SK-N-SH (cell line): ENCODE measurements around the gene C16orf95. TPM values are rescaled to one million over a fixed set of nuclear protein-coding genes. Genes with fewer than 3 reads are reported as not detected.

Experiments used
- CTCF ChIA-PET: fragments of 300-600, 350-600 bp; formaldehyde crosslinking; extraction: SDS; loops from one replicate; lab custom pipeline; 2021; lab: Yijun Ruan, JAX
- POLR2A ChIA-PET: fragments of 350-600 bp; sonication (Branson Sonifier 250); formaldehyde crosslinking; extraction: SDS; loops from one replicate; lab custom pipeline; 2020; ENCODE audit warnings: antibody characterized with exemption, inconsistent platforms; lab: Yijun Ruan, JAX
- DNase-seq: peaks from one replicate; pipeline ENCODE4 v3.0.0; 2012
- H2AFZ ChIP-seq: fragments of 200-600 bp; sonication (generic); 2 replicates; pipeline ENCODE4 v1.8.1; 2016; ENCODE audit warnings: antibody characterized with exemption, mild to moderate bottlenecking, low read depth
- H3F3A ChIP-seq: fragments of 200-600 bp; sonication (generic); replicated peaks from 2 replicates; pipeline ENCODE3; 2016; ENCODE audit warnings: antibody characterized with exemption, mild to moderate bottlenecking; ENCODE audit not compliant: insufficient read depth
- H3K27ac ChIP-seq, 2 experiments: fragments of 200-500 bp in 1 of 2; fragments of 200-600 bp in 1 of 2; sonication (Bioruptor generic) in 1 of 2; sonication (generic), shearing (Covaris generic) in 1 of 2; 2 replicates each; pipeline versions ENCODE4 v1.5.1 to v1.6.1; 2014 to 2016; ENCODE audit warnings: low read depth in 2 of 2, inconsistent platforms in 1 of 2, low read length in 1 of 2, mild to moderate bottlenecking in 1 of 2, mixed read lengths in 1 of 2
- H3K27me3 ChIP-seq: fragments of 200-600 bp; sonication (generic), shearing (Covaris generic); 2 replicates; pipeline ENCODE4 v1.6.1; 2016; ENCODE audit warnings: mixed run types; ENCODE audit not compliant: insufficient read depth
- H3K36me3 ChIP-seq, 2 experiments: fragments of 200-500 bp in 1 of 2; fragments of 200-600 bp in 1 of 2; sonication (Bioruptor generic) in 1 of 2; sonication (generic) in 1 of 2; replicated peaks in 1 of 2; 2 replicates each; pipeline versions ENCODE3 to v1.5.1; 2014 to 2016; ENCODE audit warnings: low read length in 1 of 2, mild to moderate bottlenecking in 1 of 2; ENCODE audit not compliant: insufficient read depth in 2 of 2, control insufficient read depth in 1 of 2
- H3K4me1 ChIP-seq, 2 experiments: fragments of 200-500 bp in 1 of 2; fragments of 200-600 bp in 1 of 2; sonication (Bioruptor generic) in 1 of 2; sonication (generic), shearing (Covaris generic) in 1 of 2; 2 replicates each; pipeline versions ENCODE4 v1.5.1 to v1.6.1; 2014 to 2016; ENCODE audit warnings: low read depth in 1 of 2, low read length in 1 of 2, mixed run types in 1 of 2; ENCODE audit not compliant: insufficient read depth in 2 of 2, control insufficient read depth in 1 of 2
- H3K4me2 ChIP-seq: fragments of 200-600 bp; sonication (generic), shearing (Covaris generic); 2 replicates; pipeline ENCODE4 v1.6.1; 2017; ENCODE audit warnings: mixed run types
- H3K4me3 ChIP-seq, 2 experiments: fragments of 200-500 bp in 1 of 2; fragments of 200-600 bp in 1 of 2; sonication (Bioruptor generic) in 1 of 2; sonication (generic), shearing (Covaris generic) in 1 of 2; 2 replicates each; pipeline versions ENCODE4 v1.5.1 to v1.8.1; 2014 to 2016; ENCODE audit warnings: low read depth in 2 of 2, inconsistent platforms in 1 of 2, low read length in 1 of 2, mild to moderate bottlenecking in 1 of 2, mixed read lengths in 1 of 2, moderate library complexity in 1 of 2
- H3K79me2 ChIP-seq: fragments of 200-600 bp; sonication (generic); 2 replicates; pipeline ENCODE4 v1.8.1; 2017; ENCODE audit warnings: mild to moderate bottlenecking; ENCODE audit not compliant: insufficient read depth
- H3K9ac ChIP-seq: fragments of 200-600 bp; sonication (generic); 2 replicates; pipeline ENCODE4 v1.6.1; 2017; ENCODE audit warnings: mixed run types
- H3K9me2 ChIP-seq: fragments of 200-600 bp; sonication (generic); 2 replicates; pipeline ENCODE4 v1.6.1; 2017; ENCODE audit warnings: mixed run types
- H3K9me3 ChIP-seq: fragments of 200-600 bp; sonication (generic); 2 replicates; pipeline ENCODE4 v1.6.1; 2017; ENCODE audit warnings: mixed run types, mild to moderate bottlenecking, moderate library complexity
- H4K20me1 ChIP-seq: fragments of 200-600 bp; sonication (generic); 2 replicates; pipeline ENCODE4 v1.6.1; 2017; ENCODE audit warnings: mild to moderate bottlenecking, mixed run types; ENCODE audit not compliant: insufficient read depth
- ELF1 ChIP-seq: IDR thresholded peaks from 2 replicates; pipeline ENCODE4 v1.4.0; 2012
- EP300 ChIP-seq, 2 experiments: IDR thresholded peaks; 2 replicates each; pipeline versions ENCODE4 v1.4.0 to v1.6.1; 2012; ENCODE audit warnings: borderline replicate concordance in 1 of 2, low read depth in 1 of 2, low read length in 1 of 2
- EZH2phosphoT487 ChIP-seq: fragments of 200-600 bp; sonication (generic); IDR thresholded peaks from 2 replicates; pipeline ENCODE4 v1.6.1; 2017; ENCODE audit warnings: low read depth, mixed run types, mild to moderate bottlenecking, antibody characterized with exemption, moderate library complexity, borderline replicate concordance
- GABPA ChIP-seq: IDR thresholded peaks from 2 replicates; pipeline ENCODE4 v1.4.0; 2012; ENCODE audit warnings: low read depth, mild to moderate bottlenecking
- MXI1 ChIP-seq: IDR thresholded peaks from 2 replicates; pipeline ENCODE4 v1.6.1; 2012; ENCODE audit warnings: mild to moderate bottlenecking, low read depth, low read length, improper control_type of control experiment
- NRF1 ChIP-seq: IDR thresholded peaks from 2 replicates; pipeline ENCODE4 v1.6.1; 2012; ENCODE audit warnings: low read depth, mild to moderate bottlenecking, low read length
- PBX3 ChIP-seq: IDR thresholded peaks from 2 replicates; pipeline ENCODE4; 2012
- RCOR1 ChIP-seq: fragments of 150-350 bp; IDR thresholded peaks from 2 replicates; pipeline ENCODE4 v1.6.1; 2017; ENCODE audit warnings: antibody characterized with exemption, low read length
- REST ChIP-seq: IDR thresholded peaks from 2 replicates; pipeline ENCODE4 v1.6.1; 2012; ENCODE audit warnings: mild to moderate bottlenecking, low read depth, low read length, moderate library complexity
- RXRA ChIP-seq: IDR thresholded peaks from 2 replicates; pipeline ENCODE4 v1.4.0; 2012; ENCODE audit warnings: low read depth, mild to moderate bottlenecking, borderline replicate concordance
- SMC3 ChIP-seq: IDR thresholded peaks from 2 replicates; pipeline ENCODE4 v1.6.1; 2012; ENCODE audit warnings: low read depth, low read length, improper control_type of control experiment
- TCF12 ChIP-seq: IDR thresholded peaks from 2 replicates; pipeline ENCODE4 v1.4.0; 2012
- TEAD4 ChIP-seq: IDR thresholded peaks from 2 replicates; pipeline ENCODE4 v1.4.0; 2012; ENCODE audit warnings: mild to moderate bottlenecking, borderline replicate concordance; ENCODE audit not compliant: insufficient read depth
- YY1 ChIP-seq: IDR thresholded peaks from 2 replicates; pipeline ENCODE4 v1.4.0; 2012; ENCODE audit warnings: low read depth, mild to moderate bottlenecking
- ZBTB33 ChIP-seq: IDR thresholded peaks from 2 replicates; pipeline ENCODE4 v1.4.0; 2012; ENCODE audit warnings: low read depth, borderline replicate concordance
- WGBS: methylation state at CpG from one replicate; pipeline ENCODE4 v1.1.6; 2017; ENCODE audit warnings: low lambda C conversion rate; 5-methylcytosine and 5-hydroxymethylcytosine counted together
- polyA plus RNA-seq, 3 experiments: library from polyadenylated mRNA; depleted of rRNA; stranded (reverse); fragments of >200 nt; gene quantifications; 2 replicates each; pipeline ENCODE4 v1.2.3, GENCODE V29; 2012
- TF ChIP-seq, protein P1 (sequence below): IDR thresholded peaks from 2 replicates; pipeline ENCODE4 v1.4.0; 2012; ENCODE audit warnings: low read depth
- TF ChIP-seq, protein P2 (sequence below): IDR thresholded peaks from 2 replicates; pipeline ENCODE4 v1.4.0; 2012; ENCODE audit warnings: low read depth, borderline replicate concordance

Gene C16orf95
- polyA plus RNA-seq, 1 of the 3 experiments (the other 2 are of a cell fraction) = 5.0 TPM

DNA sequence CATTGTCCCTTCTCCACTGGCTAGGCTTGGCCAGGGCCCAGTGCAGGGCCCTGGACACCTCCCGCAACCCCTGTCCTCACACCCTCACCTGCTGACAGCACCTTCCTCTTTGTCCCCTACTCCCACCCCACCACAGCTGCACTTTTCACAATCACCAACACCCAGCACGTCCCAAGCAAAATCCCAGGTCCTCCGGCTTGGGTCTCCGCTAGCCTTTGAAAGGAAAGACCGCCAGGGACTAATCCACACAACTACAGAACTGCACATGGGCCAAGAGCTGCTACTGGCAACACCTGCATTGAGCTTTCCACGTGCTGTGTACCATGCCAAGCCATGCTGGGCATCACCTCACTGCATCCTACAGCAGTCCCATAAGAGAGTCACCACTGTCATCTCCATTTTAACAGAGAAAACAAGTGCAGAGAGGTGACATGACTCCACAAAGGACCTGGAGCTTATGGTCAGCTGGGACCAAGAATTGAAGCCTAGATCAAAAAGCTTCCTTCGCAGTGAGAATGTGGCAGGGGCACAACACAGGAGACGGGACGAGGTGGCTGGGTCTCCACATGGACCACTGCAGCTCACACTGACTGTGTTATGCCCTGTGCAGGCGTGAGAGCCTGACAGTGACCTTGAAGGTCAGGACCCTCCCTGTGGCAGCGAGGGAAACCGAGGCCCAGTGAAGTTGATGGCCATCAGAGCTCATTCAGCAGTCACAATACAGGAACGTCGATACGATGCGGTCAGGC, 43.8 kb upstream of the C16orf95 start:
- Histone ChIP-seq H3K4me3 (no peak overlapping the region), H3K4me1 (peaks cover 15 to 22% of the 10 kb centered on the region in 2 experiments; a peak in 2 of 4 replicates), H2AFZ (no peak overlapping the region), H3K27me3 (no peaks in the 10 kb centered on the region), H4K20me1 (peaks cover 15% of the 10 kb centered on the region), H3K9ac (no peak overlapping the region), H3K36me3 (peaks cover 22 to 28% of the 10 kb centered on the region in 2 experiments), H3K9me2 (no peaks in the 10 kb centered on the region), H3K79me2 (peaks cover 32% of the 10 kb centered on the region), H3K4me2 (no peak overlapping the region), H3K9me3 (no peaks in the 10 kb centered on the region), H3K27ac (no peak overlapping the region), H3F3A (no peaks in the 10 kb centered on the region)
- 97% methylated on average over 16 of the region's 16 CpGs for WGBS
- CTCF ChIA-PET = interaction anchor here (2.4 kb wide), 1 partner anchor 37 kb away, joined by 7 read pairs; no protein-coding TSS in a partner anchor
- POLR2A ChIA-PET = interaction anchor here (1.0 kb wide), 1 partner anchor 9 kb away, joined by 4 read pairs; no protein-coding TSS in a partner anchor
- no peak for DNase-seq
- TF ChIP-seq ELF1 = no peak
- TF ChIP-seq NRF1 = no peak
- TF ChIP-seq RCOR1 = no peak
- no peak for TF ChIP-seq REST
- no peak for TF ChIP-seq RXRA
- no peak for TF ChIP-seq MXI1
- TF ChIP-seq ZBTB33 = no peak
- no peak for TF ChIP-seq GABPA
- TF ChIP-seq, protein P1, sequence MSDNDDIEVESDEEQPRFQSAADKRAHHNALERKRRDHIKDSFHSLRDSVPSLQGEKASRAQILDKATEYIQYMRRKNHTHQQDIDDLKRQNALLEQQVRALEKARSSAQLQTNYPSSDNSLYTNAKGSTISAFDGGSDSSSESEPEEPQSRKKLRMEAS = no peak
- TF ChIP-seq EP300 (IDR thresholded peaks at IDR 0.05; ENCODE audit: borderline replicate concordance in 1 of 2, low read depth in 1 of 2, low read length in 1 of 2) = no peak
- no peak for TF ChIP-seq TEAD4
- no peak for TF ChIP-seq TCF12
- TF ChIP-seq, protein P2, sequence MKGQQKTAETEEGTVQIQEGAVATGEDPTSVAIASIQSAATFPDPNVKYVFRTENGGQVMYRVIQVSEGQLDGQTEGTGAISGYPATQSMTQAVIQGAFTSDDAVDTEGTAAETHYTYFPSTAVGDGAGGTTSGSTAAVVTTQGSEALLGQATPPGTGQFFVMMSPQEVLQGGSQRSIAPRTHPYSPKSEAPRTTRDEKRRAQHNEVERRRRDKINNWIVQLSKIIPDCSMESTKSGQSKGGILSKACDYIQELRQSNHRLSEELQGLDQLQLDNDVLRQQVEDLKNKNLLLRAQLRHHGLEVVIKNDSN = no peak
- TF ChIP-seq YY1 = no peak
- TF ChIP-seq PBX3 = no peak
- no peak for TF ChIP-seq EZH2phosphoT487
- no peak for TF ChIP-seq SMC3
